T-helper 22 cell (primary cell): ENCODE measurements around the gene HAS3.
"Not testable (repeated sequence)": the region's sequence is repeated elsewhere in the genome, so short reads cannot be mapped to it uniquely, and the experiment has no call there.

ENCODE experiments used
- DNase-seq: peaks from one replicate; pipeline ENCODE4 v3.0.0-alpha.2; 2020; ENCODE audit warnings: low read depth

HAS3 gene

GRCh38 chr16:69143116-69143515, 37.7 kb downstream of the HAS3 start:
- DNase-seq, result no peak

GRCh38 chr16:69145658-69146057, 40.2 kb downstream of the HAS3 start:
- DNase-seq, result no peak

GRCh38 chr16:69149621-69150020, 44.2 kb downstream of the HAS3 start:
- DNase-seq, result not testable (repeated sequence)

- peak; percentile 5 for DNase-seq
These were observed 44.9 kb downstream of the HAS3 start for GRCh38 chr16:69150146-69150865.

- DNase-seq, result no peak
These were observed 51.7 kb downstream of the HAS3 start for GRCh38 chr16:69157196-69157595.

GRCh38 chr16:69160192-69160591, 54.7 kb downstream of the HAS3 start:
- no peak for DNase-seq

GRCh38 chr16:69165584-69165983, 60.1 kb downstream of the HAS3 start:
- DNase-seq, result no peak

- no peak for DNase-seq
These were observed 60.9 kb downstream of the HAS3 start for GRCh38 chr16:69166221-69166833.

- no peak for DNase-seq
These were observed 61.8 kb downstream of the HAS3 start for GRCh38 chr16:69166946-69167930.
